GM12892 (cell line): ENCODE measurements around the gene CACHD1.

Experiments
- DNase-seq: peaks from one replicate; pipeline ENCODE4 v3.0.0; 2011; ENCODE audit not compliant: insufficient read length
- FAIRE-seq: peaks from 2 replicates; lab custom pipeline; 2011; peaks lifted over from hg19 to GRCh38; lab: Jason Lieb, UNC
- POLR2A ChIP-seq: IDR thresholded peaks from 2 replicates; pipeline ENCODE4 v1.6.1; 2011; ENCODE audit warnings: low read depth, low read length, control low read depth
- POLR2AphosphoS5 ChIP-seq: IDR thresholded peaks from 2 replicates; pipeline ENCODE4 v1.6.1; 2011; ENCODE audit warnings: low read depth, low read length, control low read depth
- TAF1 ChIP-seq: IDR thresholded peaks from 2 replicates; pipeline ENCODE4 v1.6.1; 2011; ENCODE audit warnings: low read depth, mild to moderate bottlenecking, control low read depth, low read length, borderline replicate concordance

CACHD1 gene

GRCh38 chr1:64532646-64533045 lies 62.7 kb downstream of the CACHD1 start:
- TF ChIP-seq POLR2A (no peak), TAF1 (no peak), POLR2AphosphoS5 (no peak)
- DNase-seq, result no peak
- no peak for FAIRE-seq

GRCh38 chr1:64535938-64536835 lies 66.3 kb downstream of the CACHD1 start:
- FAIRE-seq (no peak), DNase-seq (no peak)
- TF ChIP-seq TAF1 (no peak), POLR2A (no peak), POLR2AphosphoS5 (no peak)

- FAIRE-seq (no peak), DNase-seq (no peak)
- TF ChIP-seq TAF1 (no peak), POLR2AphosphoS5 (no peak), POLR2A (no peak)
These were observed 67.0 kb downstream of the CACHD1 start for GRCh38 chr1:64536836-64537490.

- FAIRE-seq, result no peak
- no peak for DNase-seq
These were observed 68.0 kb downstream of the CACHD1 start for GRCh38 chr1:64537942-64538341.

GRCh38 chr1:64538389-64538788 lies 68.5 kb downstream of the CACHD1 start:
- DNase-seq, result no peak
- no peak for TF ChIP-seq POLR2A
- no peak for FAIRE-seq

More at GRCh38 chr1:64537942-64538341, 68.0 kb downstream of the CACHD1 start:
- TF ChIP-seq POLR2A, result no peak
- no peak for TF ChIP-seq POLR2AphosphoS5
- no peak for TF ChIP-seq TAF1

- TF ChIP-seq POLR2AphosphoS5, result no peak
- TF ChIP-seq TAF1, result no peak
- no peak for TF ChIP-seq POLR2A
- DNase-seq, result no peak
- FAIRE-seq, result no peak
These were observed 69.4 kb downstream of the CACHD1 start for GRCh38 chr1:64539289-64539688.

GRCh38 chr1:64539781-64540218 lies 69.9 kb downstream of the CACHD1 start:
- no peak for DNase-seq
- no peak for TF ChIP-seq TAF1
- TF ChIP-seq POLR2A, result no peak
- no peak for TF ChIP-seq POLR2AphosphoS5
- FAIRE-seq, result no peak

GRCh38 chr1:64540265-64540791 lies 70.4 kb downstream of the CACHD1 start:
- TF ChIP-seq POLR2A (no peak), POLR2AphosphoS5 (no peak), TAF1 (no peak)
- FAIRE-seq, result no peak
- no peak for DNase-seq

- no peak for TF ChIP-seq POLR2AphosphoS5
- no peak for TF ChIP-seq POLR2A
- TF ChIP-seq TAF1, result no peak
- FAIRE-seq, result no peak
- no peak for DNase-seq
These were observed 72.2 kb downstream of the CACHD1 start for GRCh38 chr1:64542118-64542517.

GRCh38 chr1:64543831-64544230 lies 73.9 kb downstream of the CACHD1 start:
- FAIRE-seq (no peak), DNase-seq (no peak)
- TF ChIP-seq TAF1 (no peak), POLR2A (no peak), POLR2AphosphoS5 (no peak)

GRCh38 chr1:64545118-64545843 lies 75.4 kb downstream of the CACHD1 start:
- no peak for TF ChIP-seq POLR2AphosphoS5
- no peak for TF ChIP-seq TAF1
- TF ChIP-seq POLR2A, result no peak
- no peak for FAIRE-seq
- no peak for DNase-seq
